ENCODE results near the gene ELOA. TPM values are rescaled to one million over a fixed set of nuclear protein-coding genes. Genes with fewer than 3 reads are reported as not detected.

Gene ELOA
- total and polyA plus RNA-seq, 2 of the 13 experiments (the other 11 are each of a cell fraction or from before 2014, with no cell fraction given): 14.2 to 28.5 TPM

DNA sequence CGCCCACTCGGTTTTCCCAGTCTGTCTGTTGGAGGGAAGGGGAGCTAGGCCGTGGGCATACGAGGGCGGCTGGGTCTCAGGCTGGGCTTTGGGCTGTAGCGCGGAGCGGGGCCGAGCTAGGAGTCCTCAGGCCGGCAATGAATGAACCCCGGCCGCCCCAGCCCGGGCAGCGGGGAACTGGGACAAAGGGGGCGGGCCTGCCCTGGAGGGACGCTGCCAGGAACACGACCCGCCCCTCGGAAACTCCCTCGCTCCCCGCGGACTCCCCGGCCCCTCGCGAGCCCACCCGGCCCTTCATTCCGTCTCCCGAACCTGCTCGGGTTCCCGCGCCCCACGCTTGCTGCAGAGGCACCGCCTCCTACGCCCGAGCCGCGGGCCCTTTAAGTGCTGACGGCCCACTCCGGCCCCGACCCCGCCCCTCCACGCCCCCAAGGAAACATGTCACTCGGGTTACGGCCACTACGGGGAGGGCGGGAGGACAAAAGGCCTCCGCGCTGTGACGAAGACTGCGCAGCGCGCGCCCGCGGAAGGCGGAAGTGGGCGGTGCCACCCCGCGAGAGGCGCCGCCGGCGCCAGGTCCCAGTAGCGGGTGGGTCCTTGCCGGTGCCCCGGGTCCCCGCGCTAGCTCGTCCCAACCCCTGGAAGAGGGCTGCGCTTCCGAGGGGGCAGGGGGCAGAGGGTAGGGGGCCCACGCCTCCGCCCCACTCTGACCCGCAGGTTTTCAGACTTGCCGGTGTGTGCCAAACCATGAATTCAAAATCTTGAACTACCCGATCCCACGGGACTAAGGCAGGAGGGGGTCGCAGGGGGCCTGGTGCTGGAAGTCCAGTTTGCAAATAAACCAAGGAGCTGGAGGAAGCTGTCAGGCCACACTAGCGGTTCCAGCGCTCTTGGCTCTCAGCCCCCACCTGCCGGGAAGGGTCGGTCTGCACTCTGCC lies 57.4 kb downstream of the ELOA start, which contains the start of gene GALE (continued):
- TF ChIP-seq SMARCC2 (IDR thresholded peaks at IDR 0.05) (no peak), ZMYM3 (CRISPR knock-in tag; IDR thresholded peaks at IDR 0.05) (peak; percentile 35), GATAD2A (CRISPR knock-in tag; IDR thresholded peaks at IDR 0.05) (0 out of 2 replicates have a peak, but pooled peaks have one; percentile 26), ZNF12 (CRISPR knock-in tag; IDR thresholded peaks at IDR 0.05) (no peak), TSC22D2 (CRISPR knock-in tag; IDR thresholded peaks at IDR 0.05; ENCODE audit: borderline replicate concordance) (no peak), CBX5 (CRISPR knock-in tag; IDR thresholded peaks at IDR 0.05; ENCODE audit: borderline replicate concordance) (no peak), STAG1 (CRISPR knock-in tag; IDR thresholded peaks at IDR 0.05) (no peak), ZBTB7B (CRISPR knock-in tag; IDR thresholded peaks at IDR 0.05) (no peak), ZEB1 (IDR thresholded peaks at IDR 0.05; ENCODE audit: insufficient replicate concordance, low read depth) (no peak), RELA (CRISPR knock-in tag; IDR thresholded peaks at IDR 0.05) (no peak), POLR2AphosphoS2 (IDR thresholded peaks at IDR 0.05; ENCODE audit: low read depth, low read length) (no peak), GLI4 (CRISPR knock-in tag; IDR thresholded peaks at IDR 0.05; ENCODE audit: borderline replicate concordance) (0 out of 2 replicates have a peak, but pooled peaks have one; percentile 61), NFE2L1 (CRISPR knock-in tag; IDR thresholded peaks at IDR 0.05; ENCODE audit: borderline replicate concordance) (no peak), ZNF230 (CRISPR knock-in tag; IDR thresholded peaks at IDR 0.05) (peak; percentile 21; the same call in 1 of the 2 replicates), REXO4 (CRISPR knock-in tag; IDR thresholded peaks at IDR 0.05; ENCODE audit: borderline replicate concordance) (no peak), SP4 (CRISPR knock-in tag; IDR thresholded peaks at IDR 0.05) (peak; percentile 94), ZNF672 (CRISPR knock-in tag; IDR thresholded peaks at IDR 0.05) (no peak), NCOA1 (CRISPR knock-in tag; IDR thresholded peaks at IDR 0.05) (no peak), KLF6 (CRISPR knock-in tag; IDR thresholded peaks at IDR 0.05) (peak; percentile 53; the same call in 1 of the 2 replicates), SOX13 (IDR thresholded peaks at IDR 0.05) (no peak), SOX13 (CRISPR knock-in tag; conservative IDR thresholded peaks at IDR 0.05 in 1 of 2, IDR thresholded peaks at IDR 0.05 in 1 of 2) (no peak; a peak in 1 of 4 replicates)
- TF ChIP-seq, protein P1, sequence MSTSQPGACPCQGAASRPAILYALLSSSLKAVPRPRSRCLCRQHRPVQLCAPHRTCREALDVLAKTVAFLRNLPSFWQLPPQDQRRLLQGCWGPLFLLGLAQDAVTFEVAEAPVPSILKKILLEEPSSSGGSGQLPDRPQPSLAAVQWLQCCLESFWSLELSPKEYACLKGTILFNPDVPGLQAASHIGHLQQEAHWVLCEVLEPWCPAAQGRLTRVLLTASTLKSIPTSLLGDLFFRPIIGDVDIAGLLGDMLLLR (CRISPR knock-in tag; IDR thresholded peaks at IDR 0.05): no peak
- TF ChIP-seq, protein P2, sequence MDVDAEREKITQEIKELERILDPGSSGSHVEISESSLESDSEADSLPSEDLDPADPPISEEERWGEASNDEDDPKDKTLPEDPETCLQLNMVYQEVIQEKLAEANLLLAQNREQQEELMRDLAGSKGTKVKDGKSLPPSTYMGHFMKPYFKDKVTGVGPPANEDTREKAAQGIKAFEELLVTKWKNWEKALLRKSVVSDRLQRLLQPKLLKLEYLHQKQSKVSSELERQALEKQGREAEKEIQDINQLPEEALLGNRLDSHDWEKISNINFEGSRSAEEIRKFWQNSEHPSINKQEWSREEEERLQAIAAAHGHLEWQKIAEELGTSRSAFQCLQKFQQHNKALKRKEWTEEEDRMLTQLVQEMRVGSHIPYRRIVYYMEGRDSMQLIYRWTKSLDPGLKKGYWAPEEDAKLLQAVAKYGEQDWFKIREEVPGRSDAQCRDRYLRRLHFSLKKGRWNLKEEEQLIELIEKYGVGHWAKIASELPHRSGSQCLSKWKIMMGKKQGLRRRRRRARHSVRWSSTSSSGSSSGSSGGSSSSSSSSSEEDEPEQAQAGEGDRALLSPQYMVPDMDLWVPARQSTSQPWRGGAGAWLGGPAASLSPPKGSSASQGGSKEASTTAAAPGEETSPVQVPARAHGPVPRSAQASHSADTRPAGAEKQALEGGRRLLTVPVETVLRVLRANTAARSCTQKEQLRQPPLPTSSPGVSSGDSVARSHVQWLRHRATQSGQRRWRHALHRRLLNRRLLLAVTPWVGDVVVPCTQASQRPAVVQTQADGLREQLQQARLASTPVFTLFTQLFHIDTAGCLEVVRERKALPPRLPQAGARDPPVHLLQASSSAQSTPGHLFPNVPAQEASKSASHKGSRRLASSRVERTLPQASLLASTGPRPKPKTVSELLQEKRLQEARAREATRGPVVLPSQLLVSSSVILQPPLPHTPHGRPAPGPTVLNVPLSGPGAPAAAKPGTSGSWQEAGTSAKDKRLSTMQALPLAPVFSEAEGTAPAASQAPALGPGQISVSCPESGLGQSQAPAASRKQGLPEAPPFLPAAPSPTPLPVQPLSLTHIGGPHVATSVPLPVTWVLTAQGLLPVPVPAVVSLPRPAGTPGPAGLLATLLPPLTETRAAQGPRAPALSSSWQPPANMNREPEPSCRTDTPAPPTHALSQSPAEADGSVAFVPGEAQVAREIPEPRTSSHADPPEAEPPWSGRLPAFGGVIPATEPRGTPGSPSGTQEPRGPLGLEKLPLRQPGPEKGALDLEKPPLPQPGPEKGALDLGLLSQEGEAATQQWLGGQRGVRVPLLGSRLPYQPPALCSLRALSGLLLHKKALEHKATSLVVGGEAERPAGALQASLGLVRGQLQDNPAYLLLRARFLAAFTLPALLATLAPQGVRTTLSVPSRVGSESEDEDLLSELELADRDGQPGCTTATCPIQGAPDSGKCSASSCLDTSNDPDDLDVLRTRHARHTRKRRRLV (CRISPR knock-in tag; IDR thresholded peaks at IDR 0.05): peak; percentile 59; the same call in 1 of the 2 replicates
- TF ChIP-seq, protein P3, sequence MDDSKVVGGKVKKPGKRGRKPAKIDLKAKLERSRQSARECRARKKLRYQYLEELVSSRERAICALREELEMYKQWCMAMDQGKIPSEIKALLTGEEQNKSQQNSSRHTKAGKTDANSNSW (CRISPR knock-in tag; IDR thresholded peaks at IDR 0.05; ENCODE audit: borderline replicate concordance): no peak
- TF ChIP-seq, protein P4, sequence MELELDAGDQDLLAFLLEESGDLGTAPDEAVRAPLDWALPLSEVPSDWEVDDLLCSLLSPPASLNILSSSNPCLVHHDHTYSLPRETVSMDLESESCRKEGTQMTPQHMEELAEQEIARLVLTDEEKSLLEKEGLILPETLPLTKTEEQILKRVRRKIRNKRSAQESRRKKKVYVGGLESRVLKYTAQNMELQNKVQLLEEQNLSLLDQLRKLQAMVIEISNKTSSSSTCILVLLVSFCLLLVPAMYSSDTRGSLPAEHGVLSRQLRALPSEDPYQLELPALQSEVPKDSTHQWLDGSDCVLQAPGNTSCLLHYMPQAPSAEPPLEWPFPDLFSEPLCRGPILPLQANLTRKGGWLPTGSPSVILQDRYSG (CRISPR knock-in tag; IDR thresholded peaks at IDR 0.05): no peak
